Liver (tissue), 9 donors: ENCODE data around the gene SMIM36. TPM values are rescaled to one million over a fixed set of nuclear protein-coding genes. Genes with fewer than 3 reads are reported as not detected.

Source experiments
- DNase-seq: peaks from one replicate; pipeline ENCODE4 v3.0.0-alpha.2; 2017; ENCODE audit warnings: low spot score
- H3K27ac ChIP-seq, 2 donors: one replicate each; pipeline ENCODE4 v1.7.0; 2013; ENCODE audit warnings: inconsistent platforms in 2 of 2, low read length in 2 of 2, control low read depth in 1 of 2, low read depth in 1 of 2, mild to moderate bottlenecking in 1 of 2
- H3K27me3 ChIP-seq, 4 donors: one replicate each; pipeline versions ENCODE4 v1.6.1 to v1.7.0; 2013; ENCODE audit warnings: low read length in 3 of 4, inconsistent platforms in 1 of 4, mild to moderate bottlenecking in 1 of 4, moderate library complexity in 1 of 4; ENCODE audit not compliant: control insufficient read depth in 4 of 4, insufficient read depth in 4 of 4
- H3K36me3 ChIP-seq, 4 donors: one replicate each; pipeline versions ENCODE4 v1.6.1 to v1.7.0; 2013; ENCODE audit warnings: low read length in 3 of 4, mild to moderate bottlenecking in 3 of 4, low read depth in 1 of 4, moderate library complexity in 1 of 4; ENCODE audit not compliant: control insufficient read depth in 4 of 4, insufficient read depth in 3 of 4
- H3K4me1 ChIP-seq, 4 donors: one replicate each; pipeline versions ENCODE4 v1.6.1 to v1.7.0; 2013; ENCODE audit warnings: low read length in 3 of 4, mild to moderate bottlenecking in 3 of 4, moderate library complexity in 1 of 4; ENCODE audit not compliant: control insufficient read depth in 4 of 4, insufficient read depth in 4 of 4
- H3K4me3 ChIP-seq, 3 donors: one replicate each; pipeline versions ENCODE4 v1.6.1 to v1.7.0; 2013; ENCODE audit warnings: low read length in 3 of 3, control low read depth in 1 of 3, low read depth in 1 of 3, mild to moderate bottlenecking in 1 of 3
- H3K9ac ChIP-seq, 2 donors: one replicate each; pipeline ENCODE4 v1.7.0; 2013; ENCODE audit warnings: low read length in 2 of 2, mild to moderate bottlenecking in 2 of 2, moderate library complexity in 2 of 2, control low read depth in 1 of 2, low read depth in 1 of 2
- H3K9me3 ChIP-seq, 4 donors: one replicate each; pipeline versions ENCODE4 v1.6.1 to v1.7.0; 2013; ENCODE audit warnings: low read length in 3 of 4; ENCODE audit not compliant: control insufficient read depth in 4 of 4
- FOXA1 ChIP-seq: IDR thresholded peaks from 2 replicates; pipeline ENCODE4 v1.6.1; 2016; ENCODE audit warnings: antibody characterized with exemption
- FOXA2 ChIP-seq: IDR thresholded peaks from 2 replicates; pipeline ENCODE4 v1.6.1; 2016; ENCODE audit warnings: antibody characterized with exemption
- GABPA ChIP-seq, 2 donors: IDR thresholded peaks in 1 of 2; conservative IDR thresholded peaks in 1 of 2; 2 replicates each; pipeline ENCODE4 v1.6.1; 2016; ENCODE audit warnings: antibody characterized with exemption in 2 of 2, mild to moderate bottlenecking in 1 of 2, moderate library complexity in 1 of 2
- HNF4A ChIP-seq, 2 donors: conservative IDR thresholded peaks; 2 replicates each; pipeline ENCODE4 v1.6.1; 2016; ENCODE audit warnings: antibody characterized with exemption in 2 of 2, mild to moderate bottlenecking in 2 of 2
- HNF4G ChIP-seq: IDR thresholded peaks from 2 replicates; pipeline ENCODE4 v1.6.1; 2016; ENCODE audit warnings: antibody characterized with exemption
- JUND ChIP-seq, 2 donors: IDR thresholded peaks; 2 replicates each; pipeline ENCODE4 v1.6.1; 2016; ENCODE audit warnings: antibody characterized with exemption in 2 of 2
- NR2F2 ChIP-seq: IDR thresholded peaks from 2 replicates; pipeline ENCODE4 v1.6.1; 2016; ENCODE audit warnings: antibody characterized with exemption
- RAD21 ChIP-seq, 2 donors: IDR thresholded peaks; 2 replicates each; pipeline ENCODE4 v1.6.1; 2016; ENCODE audit warnings: antibody characterized with exemption in 2 of 2, mild to moderate bottlenecking in 2 of 2
- RXRA ChIP-seq, 2 donors: IDR thresholded peaks; 2 replicates each; pipeline ENCODE4 v1.6.1; 2017 to 2018; ENCODE audit warnings: antibody characterized with exemption in 2 of 2, mild to moderate bottlenecking in 1 of 2
- SP1 ChIP-seq: IDR thresholded peaks from 2 replicates; pipeline ENCODE4 v1.6.1; 2018; ENCODE audit warnings: antibody characterized with exemption, mild to moderate bottlenecking
- TAF1 ChIP-seq: conservative IDR thresholded peaks from 2 replicates; pipeline ENCODE4 v1.6.1; 2016; ENCODE audit warnings: antibody characterized with exemption, mild to moderate bottlenecking
- WGBS: extraction: QIAGEN DNeasy Blood & Tissue Kit; methylation state at CpG from one replicate; pipeline ENCODE4 v1.1.7; 2013; 5-methylcytosine and 5-hydroxymethylcytosine counted together
- polyA plus RNA-seq, 2 donors: library from polyadenylated mRNA; stranded (reverse) in 1 of 2; unstranded in 1 of 2; fragments of 200-250 nt in 1 of 2; fragments of >200 nt in 1 of 2; fragmentation: Nextera tagmentation in 1 of 2; extraction: Ambion mirVana in 1 of 2; gene quantifications; one replicate each; pipeline versions ENCODE4 v1.2.1 to v1.2.3, GENCODE V29; 2013 to 2015
- total RNA-seq, 2 donors: library from RNA; depleted of rRNA; stranded (reverse); fragments of >200 nt; gene quantifications; one replicate each; pipeline ENCODE4 v1.2.3, GENCODE V29; 2014
- TF ChIP-seq, protein P1 (sequence below): IDR thresholded peaks from 2 replicates; pipeline ENCODE4 v1.6.1; 2016; ENCODE audit warnings: antibody characterized with exemption
- TF ChIP-seq, protein P2 (sequence below): fragments of 150-350 bp; IDR thresholded peaks from 2 replicates; pipeline ENCODE4 v1.5.1; 2017; ENCODE audit warnings: improper control_type of control experiment, low read depth, low read length; ENCODE audit not compliant: missing input control
- TF ChIP-seq, protein P3 (sequence below): IDR thresholded peaks from 2 replicates; pipeline ENCODE4 v1.6.1; 2016; ENCODE audit warnings: antibody characterized with exemption, mild to moderate bottlenecking
- donor health status: healthy.
- donor health status: healthy.
- donor health status: healthy.
- donor health status: healthy.
- donor health status: healthy.

Gene SMIM36
- total and polyA plus RNA-seq, 4 donors, result not detected

DNA sequence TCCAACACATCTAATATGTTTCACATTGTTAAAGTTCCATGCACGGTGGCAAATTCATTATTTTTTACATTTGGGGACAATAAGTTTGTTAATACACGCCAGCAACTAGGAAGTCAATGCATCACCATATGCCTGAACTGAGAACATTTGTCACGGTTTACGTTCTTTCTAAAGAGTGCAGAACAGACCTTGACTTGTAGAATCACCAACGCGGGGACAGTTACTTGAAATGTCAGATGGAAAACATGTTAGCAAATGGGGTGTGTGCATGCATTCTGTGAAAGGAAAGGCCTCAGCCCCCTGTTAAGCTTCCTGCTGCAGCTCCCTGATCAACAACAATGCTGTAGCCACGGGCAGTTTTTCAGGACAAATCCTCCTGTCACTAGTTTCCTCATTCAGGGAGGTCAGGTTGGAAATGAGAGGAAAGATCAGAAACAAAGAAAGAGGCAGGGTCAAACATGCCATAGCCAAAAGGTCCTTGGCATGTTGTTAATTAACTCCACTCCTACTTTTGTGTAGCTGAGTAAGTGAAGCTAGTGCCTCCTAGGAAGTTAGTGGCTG lies 18.4 kb downstream of the SMIM36 start:
- no peak for DNase-seq
- Histone ChIP-seq H3K9ac (no peak overlapping the region), H3K9me3 (no peaks in the 10 kb centered on the region), H3K4me1 (peaks cover 1 to 3% (median 2%) of the 10 kb centered on the region in 4 donors), H3K27me3 (no peaks in the 10 kb centered on the region), H3K36me3 (no peaks in the 10 kb centered on the region), H3K4me3 (no peak overlapping the region), H3K27ac (no peak overlapping the region)
- WGBS, result 85% methylated on average over 7 of the region's 7 CpGs
- TF ChIP-seq, protein P1, sequence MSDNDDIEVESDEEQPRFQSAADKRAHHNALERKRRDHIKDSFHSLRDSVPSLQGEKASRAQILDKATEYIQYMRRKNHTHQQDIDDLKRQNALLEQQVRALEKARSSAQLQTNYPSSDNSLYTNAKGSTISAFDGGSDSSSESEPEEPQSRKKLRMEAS, result no peak
- no peak for TF ChIP-seq GABPA (IDR thresholded peaks at IDR 0.05 in 1 of 2, conservative IDR thresholded peaks at IDR 0.05 in 1 of 2)
- TF ChIP-seq, protein P2, sequence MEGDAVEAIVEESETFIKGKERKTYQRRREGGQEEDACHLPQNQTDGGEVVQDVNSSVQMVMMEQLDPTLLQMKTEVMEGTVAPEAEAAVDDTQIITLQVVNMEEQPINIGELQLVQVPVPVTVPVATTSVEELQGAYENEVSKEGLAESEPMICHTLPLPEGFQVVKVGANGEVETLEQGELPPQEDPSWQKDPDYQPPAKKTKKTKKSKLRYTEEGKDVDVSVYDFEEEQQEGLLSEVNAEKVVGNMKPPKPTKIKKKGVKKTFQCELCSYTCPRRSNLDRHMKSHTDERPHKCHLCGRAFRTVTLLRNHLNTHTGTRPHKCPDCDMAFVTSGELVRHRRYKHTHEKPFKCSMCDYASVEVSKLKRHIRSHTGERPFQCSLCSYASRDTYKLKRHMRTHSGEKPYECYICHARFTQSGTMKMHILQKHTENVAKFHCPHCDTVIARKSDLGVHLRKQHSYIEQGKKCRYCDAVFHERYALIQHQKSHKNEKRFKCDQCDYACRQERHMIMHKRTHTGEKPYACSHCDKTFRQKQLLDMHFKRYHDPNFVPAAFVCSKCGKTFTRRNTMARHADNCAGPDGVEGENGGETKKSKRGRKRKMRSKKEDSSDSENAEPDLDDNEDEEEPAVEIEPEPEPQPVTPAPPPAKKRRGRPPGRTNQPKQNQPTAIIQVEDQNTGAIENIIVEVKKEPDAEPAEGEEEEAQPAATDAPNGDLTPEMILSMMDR, result no peak

DNA sequence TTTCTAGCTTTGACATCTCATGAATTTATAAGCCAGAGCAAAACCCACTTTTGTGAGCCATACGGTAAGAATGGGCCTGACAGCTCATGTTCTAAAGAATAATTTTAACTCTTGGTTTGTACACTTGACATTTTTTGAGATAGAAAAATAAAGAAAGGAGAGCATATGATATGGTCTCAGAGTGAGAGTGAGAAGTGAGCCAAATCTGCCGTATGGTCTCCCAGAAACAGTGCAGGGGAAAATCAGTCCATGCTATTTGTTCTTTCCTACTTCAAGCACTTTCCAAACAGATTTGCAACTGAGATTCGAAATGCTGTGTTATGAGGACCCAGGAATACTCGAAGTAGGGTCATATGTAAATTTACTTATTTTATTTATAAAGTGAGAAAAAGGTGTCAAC lies 20.9 kb downstream of the SMIM36 start:
- no peaks in the 10 kb centered on the region for H3K36me3 ChIP-seq
- DNase-seq, result no peak
- H3K27me3 ChIP-seq, result no peaks in the 10 kb centered on the region
- no peak overlapping the region for H3K4me3 ChIP-seq
- TF ChIP-seq TAF1 (no peak), NR2F2 (no peak), FOXA1 (no peak)
- TF ChIP-seq, protein P2, result no peak
- TF ChIP-seq, protein P1, result no peak
- H3K4me1 ChIP-seq, result peaks cover 0 to 5% (median 3%) of the 10 kb centered on the region in 4 donors
- no peak overlapping the region for H3K9ac ChIP-seq
- no peak overlapping the region for H3K27ac ChIP-seq
- no peaks in the 10 kb centered on the region for H3K9me3 ChIP-seq
- WGBS, result 91% methylated on average over 4 of the region's 4 CpGs

DNA sequence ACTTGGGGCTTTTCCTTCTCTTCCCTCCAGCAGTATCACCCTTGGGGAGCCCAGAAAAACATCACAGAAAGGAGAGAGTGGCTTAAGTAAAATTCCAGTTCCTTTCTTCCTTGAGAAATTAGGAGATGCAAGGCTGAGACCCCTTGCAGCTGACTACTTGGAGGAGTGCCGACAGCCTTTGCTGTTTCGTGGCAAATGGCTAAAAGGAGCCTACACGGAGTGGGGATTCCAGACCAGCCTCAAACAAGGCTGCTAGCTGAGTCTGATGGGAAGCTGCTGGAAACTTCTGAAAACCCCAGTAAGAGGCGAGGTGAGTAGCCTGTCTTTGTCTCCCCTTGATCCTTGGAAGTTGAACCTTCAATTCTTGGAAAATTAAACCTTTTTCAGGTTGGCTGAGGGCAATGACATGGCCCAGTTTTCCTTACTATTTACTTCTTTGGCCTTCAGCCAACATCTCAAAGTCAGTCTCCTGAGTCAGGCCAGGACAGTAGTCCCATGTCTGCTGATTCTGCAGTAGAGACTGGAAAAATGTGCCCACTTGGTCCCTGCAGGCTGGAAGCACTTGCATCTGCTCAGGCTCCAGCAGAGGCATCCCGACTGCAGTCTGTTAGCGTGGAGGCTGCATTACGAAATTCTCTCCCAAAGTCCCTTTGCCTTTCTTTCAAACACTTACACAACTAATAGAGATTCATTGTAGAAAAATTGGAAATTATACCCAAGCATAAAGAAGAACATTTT lies 23.4 kb downstream of the SMIM36 start:
- no peak for TF ChIP-seq FOXA1
- no peak for TF ChIP-seq RXRA (IDR thresholded peaks at IDR 0.05)
- no peak for TF ChIP-seq HNF4G
- peak; percentile 6 for TF ChIP-seq SP1
- TF ChIP-seq RAD21 (IDR thresholded peaks at IDR 0.05), result peak in 1 of 2 donors; percentile 42
- TF ChIP-seq NR2F2, result no peak
- TF ChIP-seq JUND (IDR thresholded peaks at IDR 0.05), result no peak
- TF ChIP-seq HNF4A (conservative IDR thresholded peaks at IDR 0.05), result peak; percentile 46 to 61
- TF ChIP-seq, protein P3, sequence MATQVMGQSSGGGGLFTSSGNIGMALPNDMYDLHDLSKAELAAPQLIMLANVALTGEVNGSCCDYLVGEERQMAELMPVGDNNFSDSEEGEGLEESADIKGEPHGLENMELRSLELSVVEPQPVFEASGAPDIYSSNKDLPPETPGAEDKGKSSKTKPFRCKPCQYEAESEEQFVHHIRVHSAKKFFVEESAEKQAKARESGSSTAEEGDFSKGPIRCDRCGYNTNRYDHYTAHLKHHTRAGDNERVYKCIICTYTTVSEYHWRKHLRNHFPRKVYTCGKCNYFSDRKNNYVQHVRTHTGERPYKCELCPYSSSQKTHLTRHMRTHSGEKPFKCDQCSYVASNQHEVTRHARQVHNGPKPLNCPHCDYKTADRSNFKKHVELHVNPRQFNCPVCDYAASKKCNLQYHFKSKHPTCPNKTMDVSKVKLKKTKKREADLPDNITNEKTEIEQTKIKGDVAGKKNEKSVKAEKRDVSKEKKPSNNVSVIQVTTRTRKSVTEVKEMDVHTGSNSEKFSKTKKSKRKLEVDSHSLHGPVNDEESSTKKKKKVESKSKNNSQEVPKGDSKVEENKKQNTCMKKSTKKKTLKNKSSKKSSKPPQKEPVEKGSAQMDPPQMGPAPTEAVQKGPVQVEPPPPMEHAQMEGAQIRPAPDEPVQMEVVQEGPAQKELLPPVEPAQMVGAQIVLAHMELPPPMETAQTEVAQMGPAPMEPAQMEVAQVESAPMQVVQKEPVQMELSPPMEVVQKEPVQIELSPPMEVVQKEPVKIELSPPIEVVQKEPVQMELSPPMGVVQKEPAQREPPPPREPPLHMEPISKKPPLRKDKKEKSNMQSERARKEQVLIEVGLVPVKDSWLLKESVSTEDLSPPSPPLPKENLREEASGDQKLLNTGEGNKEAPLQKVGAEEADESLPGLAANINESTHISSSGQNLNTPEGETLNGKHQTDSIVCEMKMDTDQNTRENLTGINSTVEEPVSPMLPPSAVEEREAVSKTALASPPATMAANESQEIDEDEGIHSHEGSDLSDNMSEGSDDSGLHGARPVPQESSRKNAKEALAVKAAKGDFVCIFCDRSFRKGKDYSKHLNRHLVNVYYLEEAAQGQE, result no peak
- TF ChIP-seq, protein P1, result no peak
- no peak for TF ChIP-seq GABPA (IDR thresholded peaks at IDR 0.05 in 1 of 2, conservative IDR thresholded peaks at IDR 0.05 in 1 of 2)
- no peak for TF ChIP-seq FOXA2
- Histone ChIP-seq H3K27me3 (no peaks in the 10 kb centered on the region), H3K36me3 (no peaks in the 10 kb centered on the region), H3K4me3 (no peak overlapping the region), H3K9ac (no peak overlapping the region), H3K27ac (no peak overlapping the region), H3K9me3 (no peaks in the 10 kb centered on the region), H3K4me1 (peaks cover 0 to 5% (median 3%) of the 10 kb centered on the region in 4 donors)
- WGBS, result 44% methylated on average over 7 of the region's 7 CpGs
- no peak for DNase-seq
